ENCODE results near the gene LRBA.

- TF ChIP-seq ZNF12 (CRISPR knock-in tag; IDR thresholded peaks at IDR 0.05) = no peak
- no peak for TF ChIP-seq NR1H2 (CRISPR knock-in tag; IDR thresholded peaks at IDR 0.05)
- no peak for TF ChIP-seq SMARCA4 (IDR thresholded peaks at IDR 0.05)
- no peak for TF ChIP-seq MAX (CRISPR knock-in tag; IDR thresholded peaks at IDR 0.05)
- no peak for TF ChIP-seq ZBTB9 (CRISPR knock-in tag; IDR thresholded peaks at IDR 0.05)
- TF ChIP-seq MCM2 (IDR thresholded peaks at IDR 0.05; ENCODE audit: low read depth) = no peak
- no peak for TF ChIP-seq POLR2A (conservative IDR thresholded peaks at IDR 0.05)
- TF ChIP-seq ZNF24 (IDR thresholded peaks at IDR 0.05) = no peak
- no peak for TF ChIP-seq TAF9B (IDR thresholded peaks at IDR 0.05; ENCODE audit: partially characterized antibody)
- TF ChIP-seq TEAD1 (CRISPR knock-in tag; IDR thresholded peaks at IDR 0.05) = no peak
- TF ChIP-seq HMGXB4 (CRISPR knock-in tag; IDR thresholded peaks at IDR 0.05) = no peak
- no peak for TF ChIP-seq ZNF121 (CRISPR knock-in tag; conservative IDR thresholded peaks at IDR 0.05)
Observed at GRCh38 chr4:150713251-150713650, 301.8 kb downstream of the LRBA start.

Data from K562 (cell line).